SK-N-SH treated with all-trans-retinoic acid at 6 μM for 48 hours (cell line): ENCODE results near the gene MGAT5B.

Experiments
- ATAC-seq: fragments of 200-7000 bp; cut with Tn5 transposase; 3 replicates; pipeline ENCODE4 v1.9.1; 2020; ENCODE audit warnings: mild to moderate bottlenecking, moderate library complexity
- BACH2 ChIP-seq: fragments of 250-450 bp; sonication (Bioruptor Pico); IDR thresholded peaks from 2 replicates; pipeline ENCODE4 v1.9.0; 2021; ENCODE audit warnings: mild to moderate bottlenecking, borderline replicate concordance
- CREB5 ChIP-seq: fragments of 250-450 bp; sonication (Bioruptor Pico); IDR thresholded peaks from 2 replicates; pipeline ENCODE4 v1.5.1; 2020; ENCODE audit warnings: low read depth, mild to moderate bottlenecking, moderate library complexity
- CSDC2 ChIP-seq: fragments of 250-450 bp; sonication (Bioruptor Pico); IDR thresholded peaks from 2 replicates; pipeline ENCODE4 v1.5.0; 2020; ENCODE audit warnings: mild to moderate bottlenecking, moderate library complexity
- CSRNP3 ChIP-seq: fragments of 250-450 bp; sonication (Bioruptor Pico); IDR thresholded peaks from 2 replicates; pipeline ENCODE4 v1.5.1; 2021; ENCODE audit warnings: mild to moderate bottlenecking, moderate library complexity
- ESRRG ChIP-seq: fragments of 250-450 bp; sonication (Bioruptor Pico); IDR thresholded peaks from 2 replicates; pipeline ENCODE4 v1.6.1; 2021; ENCODE audit warnings: mild to moderate bottlenecking
- GLIS3 ChIP-seq: fragments of 250-450 bp; sonication (Bioruptor Pico); IDR thresholded peaks from 2 replicates; pipeline ENCODE4 v1.5.0; 2020; ENCODE audit warnings: mild to moderate bottlenecking, moderate library complexity
- ISL1 ChIP-seq: fragments of 250-450 bp; sonication (Bioruptor Pico); IDR thresholded peaks from 2 replicates; pipeline ENCODE4 v2.1.2; 2022; ENCODE audit warnings: mild to moderate bottlenecking, moderate library complexity
- PATZ1 ChIP-seq: fragments of 250-450 bp; sonication (Bioruptor Pico); IDR thresholded peaks from 2 replicates; pipeline ENCODE4 v1.8.0; 2020; ENCODE audit warnings: mild to moderate bottlenecking, moderate library complexity, borderline replicate concordance
- POU6F1 ChIP-seq: fragments of 250-450 bp; sonication (Bioruptor Pico); IDR thresholded peaks from 2 replicates; pipeline ENCODE4 v1.8.0; 2021; ENCODE audit warnings: low read depth, mild to moderate bottlenecking, moderate library complexity, borderline replicate concordance
- PPARA ChIP-seq: fragments of 250-450 bp; sonication (Bioruptor Pico); IDR thresholded peaks from 2 replicates; pipeline ENCODE4 v1.5.0; 2020; ENCODE audit warnings: mild to moderate bottlenecking, borderline replicate concordance
- RARB ChIP-seq: fragments of 250-450 bp; sonication (Bioruptor Pico); IDR thresholded peaks from 2 replicates; pipeline ENCODE4 v1.8.0; 2021; ENCODE audit warnings: mild to moderate bottlenecking, moderate library complexity
- SNAI2 ChIP-seq: fragments of 250-450 bp; sonication (Bioruptor Pico); IDR thresholded peaks from 2 replicates; pipeline ENCODE4 v1.5.0; 2020; ENCODE audit warnings: mild to moderate bottlenecking, moderate library complexity
- TCF4 ChIP-seq: fragments of 250-450 bp; sonication (Bioruptor Pico); IDR thresholded peaks from 2 replicates; pipeline ENCODE4 v1.8.0; 2021; ENCODE audit warnings: mild to moderate bottlenecking, moderate library complexity, borderline replicate concordance
- TOX ChIP-seq: fragments of 250-450 bp; sonication (Bioruptor Pico); IDR thresholded peaks from 2 replicates; pipeline ENCODE4 v1.8.0; 2021; ENCODE audit warnings: mild to moderate bottlenecking, moderate library complexity, borderline replicate concordance
- ZC3H10 ChIP-seq: fragments of 250-450 bp; sonication (Bioruptor Pico); IDR thresholded peaks from 2 replicates; pipeline ENCODE4 v1.5.1; 2021; ENCODE audit warnings: mild to moderate bottlenecking, moderate library complexity
- ZFP3 ChIP-seq: fragments of 250-450 bp; sonication (Bioruptor Pico); IDR thresholded peaks from 2 replicates; pipeline ENCODE4 v1.5.0; 2020; ENCODE audit warnings: mild to moderate bottlenecking, moderate library complexity
- ZFP30 ChIP-seq: fragments of 450-650 bp; formaldehyde crosslinking; IDR thresholded peaks from 2 replicates; pipeline ENCODE4 v1.5.0; 2022; ENCODE audit warnings: mild to moderate bottlenecking, moderate library complexity
- ZNF565 ChIP-seq: fragments of 450-650 bp; formaldehyde crosslinking; conservative IDR thresholded peaks from 2 replicates; pipeline ENCODE4 v1.5.0; 2020; ENCODE audit warnings: low read depth, mild to moderate bottlenecking, moderate library complexity
- ZNF70 ChIP-seq: fragments of 450-650 bp; formaldehyde crosslinking; IDR thresholded peaks from 2 replicates; pipeline ENCODE4 v1.5.0; 2020; ENCODE audit warnings: mild to moderate bottlenecking, moderate library complexity
- ZNF8 ChIP-seq: fragments of 450-650 bp; formaldehyde crosslinking; IDR thresholded peaks from 2 replicates; pipeline ENCODE4 v1.5.0; 2020; ENCODE audit warnings: mild to moderate bottlenecking, moderate library complexity

The MGAT5B gene

GRCh38 chr17:76879691-76880090 lies 11.5 kb downstream of the MGAT5B start:
- ATAC-seq, result no peak; the same call in 2 of the 3 replicates
- no peak for TF ChIP-seq ZNF8 (CRISPR knock-in tag)
- TF ChIP-seq GLIS3 (CRISPR knock-in tag), result no peak
- no peak for TF ChIP-seq CSDC2 (CRISPR knock-in tag)
- TF ChIP-seq ZFP3, result no peak
- no peak for TF ChIP-seq SNAI2 (CRISPR knock-in tag)
- TF ChIP-seq ISL1, result no peak
- TF ChIP-seq ZNF70 (CRISPR knock-in tag), result no peak
- no peak for TF ChIP-seq ZC3H10
- TF ChIP-seq PATZ1 (CRISPR knock-in tag), result no peak
- TF ChIP-seq POU6F1 (CRISPR knock-in tag), result no peak

- TF ChIP-seq PATZ1 (CRISPR knock-in tag), result no peak
- no peak for TF ChIP-seq SNAI2 (CRISPR knock-in tag)
- TF ChIP-seq ZNF8 (CRISPR knock-in tag), result no peak
- TF ChIP-seq POU6F1 (CRISPR knock-in tag), result no peak
- TF ChIP-seq ISL1, result no peak
- TF ChIP-seq TOX (CRISPR knock-in tag), result no peak
- TF ChIP-seq PPARA (CRISPR knock-in tag), result no peak
- TF ChIP-seq CREB5 (CRISPR knock-in tag), result no peak
- TF ChIP-seq ZFP3, result no peak
- TF ChIP-seq ZNF565 (CRISPR knock-in tag), result no peak
- no peak for TF ChIP-seq ZNF70 (CRISPR knock-in tag)
- TF ChIP-seq CSRNP3 (CRISPR knock-in tag), result no peak
- no peak for TF ChIP-seq RARB (CRISPR knock-in tag)
- TF ChIP-seq TCF4, result no peak
- TF ChIP-seq ZC3H10, result no peak
- no peak for TF ChIP-seq ESRRG (CRISPR knock-in tag)
- no peak for TF ChIP-seq ZFP30 (CRISPR knock-in tag)
- TF ChIP-seq CSDC2 (CRISPR knock-in tag), result no peak
- TF ChIP-seq BACH2 (CRISPR knock-in tag), result no peak
- no peak for ATAC-seq
Observed at GRCh38 chr17:76880268-76880667, 12.1 kb downstream of the MGAT5B start.

- TF ChIP-seq ESRRG (CRISPR knock-in tag) (no peak), BACH2 (CRISPR knock-in tag) (no peak)
- TF ChIP-seq, all 23 proteins: peak for 0
- ATAC-seq, result no peak
Observed at GRCh38 chr17:76880971-76881370, 12.8 kb downstream of the MGAT5B start.
